ENCODE results near the gene CD8A.

Gene CD8A

GRCh38 chr2:86794861-86795260, 4.1 kb upstream of the CD8A start:
- TF ChIP-seq, protein P1, sequence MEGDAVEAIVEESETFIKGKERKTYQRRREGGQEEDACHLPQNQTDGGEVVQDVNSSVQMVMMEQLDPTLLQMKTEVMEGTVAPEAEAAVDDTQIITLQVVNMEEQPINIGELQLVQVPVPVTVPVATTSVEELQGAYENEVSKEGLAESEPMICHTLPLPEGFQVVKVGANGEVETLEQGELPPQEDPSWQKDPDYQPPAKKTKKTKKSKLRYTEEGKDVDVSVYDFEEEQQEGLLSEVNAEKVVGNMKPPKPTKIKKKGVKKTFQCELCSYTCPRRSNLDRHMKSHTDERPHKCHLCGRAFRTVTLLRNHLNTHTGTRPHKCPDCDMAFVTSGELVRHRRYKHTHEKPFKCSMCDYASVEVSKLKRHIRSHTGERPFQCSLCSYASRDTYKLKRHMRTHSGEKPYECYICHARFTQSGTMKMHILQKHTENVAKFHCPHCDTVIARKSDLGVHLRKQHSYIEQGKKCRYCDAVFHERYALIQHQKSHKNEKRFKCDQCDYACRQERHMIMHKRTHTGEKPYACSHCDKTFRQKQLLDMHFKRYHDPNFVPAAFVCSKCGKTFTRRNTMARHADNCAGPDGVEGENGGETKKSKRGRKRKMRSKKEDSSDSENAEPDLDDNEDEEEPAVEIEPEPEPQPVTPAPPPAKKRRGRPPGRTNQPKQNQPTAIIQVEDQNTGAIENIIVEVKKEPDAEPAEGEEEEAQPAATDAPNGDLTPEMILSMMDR (IDR thresholded peaks at IDR 0.05; ENCODE audit: low read depth, low read length, missing control alignments): no peak
- in situ Hi-C loops (cut with HindIII; ENCODE audit: low sequenced_read_pairs): no loop called here
- no peak overlapping the region for H3K4me3 ChIP-seq (ENCODE audit: low read depth, low read length)
- no peak for DNase-seq (ENCODE audit: low read depth)

GRCh38 chr2:86793752-86794151, 3.0 kb upstream of the CD8A start:
- H3K4me3 ChIP-seq (ENCODE audit: low read depth, low read length): no peak overlapping the region
- in situ Hi-C loops (cut with HindIII; ENCODE audit: low sequenced_read_pairs): no loop called here
- no peak for DNase-seq (ENCODE audit: low read depth)
- TF ChIP-seq, protein P1 (IDR thresholded peaks at IDR 0.05; ENCODE audit: low read depth, low read length, missing control alignments): no peak

GRCh38 chr2:86791573-86791972, 860 bp upstream of the CD8A start:
- H3K4me3 ChIP-seq (ENCODE audit: low read depth, low read length): no peak overlapping the region
- in situ Hi-C loops (cut with HindIII; ENCODE audit: low sequenced_read_pairs): no loop called here
- TF ChIP-seq, protein P1 (IDR thresholded peaks at IDR 0.05; ENCODE audit: low read depth, low read length, missing control alignments): no peak
- DNase-seq (ENCODE audit: low read depth): no peak

GRCh38 chr2:86790134-86790675, 508 bp downstream of the CD8A start:
- H3K4me3 ChIP-seq (ENCODE audit: low read depth, low read length): no peak overlapping the region
- no peak for DNase-seq (ENCODE audit: low read depth)
- TF ChIP-seq, protein P1 (IDR thresholded peaks at IDR 0.05; ENCODE audit: low read depth, low read length, missing control alignments): no peak
- in situ Hi-C loops (cut with HindIII; ENCODE audit: low sequenced_read_pairs): no loop called here

GRCh38 chr2:86789687-86790133, 1.0 kb downstream of the CD8A start:
- in situ Hi-C loops (cut with HindIII; ENCODE audit: low sequenced_read_pairs): no loop called here
- H3K4me3 ChIP-seq (ENCODE audit: low read depth, low read length): no peak overlapping the region
- TF ChIP-seq, protein P1 (IDR thresholded peaks at IDR 0.05; ENCODE audit: low read depth, low read length, missing control alignments): no peak
- DNase-seq (ENCODE audit: low read depth): no peak

- TF ChIP-seq, protein P1 (IDR thresholded peaks at IDR 0.05; ENCODE audit: low read depth, low read length, missing control alignments): no peak
- no peak for DNase-seq (ENCODE audit: low read depth)
- H3K4me3 ChIP-seq (ENCODE audit: low read depth, low read length): no peak overlapping the region
- in situ Hi-C loops (cut with HindIII; ENCODE audit: low sequenced_read_pairs): no loop called here
These were observed 1.6 kb downstream of the CD8A start for GRCh38 chr2:86788881-86789686.
